T-helper 22 cell (primary cell): ENCODE results near the gene PCP4.
"Not testable (repeated sequence)": the region's sequence is repeated elsewhere in the genome, so short reads cannot be mapped to it uniquely, and the experiment has no call there.

Experiments
- DNase-seq: peaks from one replicate; pipeline ENCODE4 v3.0.0-alpha.2; 2020; ENCODE audit warnings: low read depth

Gene PCP4

DNA sequence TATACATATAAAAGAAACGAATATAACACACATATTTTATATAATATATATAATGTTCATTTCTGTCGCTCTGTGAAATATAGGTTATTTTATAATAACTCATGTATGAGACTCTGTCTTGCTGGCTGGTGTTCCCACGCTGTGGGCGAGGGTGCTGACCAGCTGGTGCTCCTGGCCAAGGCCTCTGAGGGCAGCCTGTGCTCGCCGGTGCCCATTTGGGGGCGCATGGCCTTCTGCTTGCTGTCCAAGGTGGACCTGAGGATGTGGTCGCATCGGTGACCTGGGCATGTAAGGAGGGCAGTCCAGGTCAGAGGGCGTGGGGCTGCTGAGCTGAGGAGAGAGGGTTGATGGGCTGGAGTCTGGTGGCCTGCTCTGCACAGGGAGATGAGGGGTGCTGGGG is 1.1 kb upstream of the PCP4 start:
- no peak for DNase-seq

DNA sequence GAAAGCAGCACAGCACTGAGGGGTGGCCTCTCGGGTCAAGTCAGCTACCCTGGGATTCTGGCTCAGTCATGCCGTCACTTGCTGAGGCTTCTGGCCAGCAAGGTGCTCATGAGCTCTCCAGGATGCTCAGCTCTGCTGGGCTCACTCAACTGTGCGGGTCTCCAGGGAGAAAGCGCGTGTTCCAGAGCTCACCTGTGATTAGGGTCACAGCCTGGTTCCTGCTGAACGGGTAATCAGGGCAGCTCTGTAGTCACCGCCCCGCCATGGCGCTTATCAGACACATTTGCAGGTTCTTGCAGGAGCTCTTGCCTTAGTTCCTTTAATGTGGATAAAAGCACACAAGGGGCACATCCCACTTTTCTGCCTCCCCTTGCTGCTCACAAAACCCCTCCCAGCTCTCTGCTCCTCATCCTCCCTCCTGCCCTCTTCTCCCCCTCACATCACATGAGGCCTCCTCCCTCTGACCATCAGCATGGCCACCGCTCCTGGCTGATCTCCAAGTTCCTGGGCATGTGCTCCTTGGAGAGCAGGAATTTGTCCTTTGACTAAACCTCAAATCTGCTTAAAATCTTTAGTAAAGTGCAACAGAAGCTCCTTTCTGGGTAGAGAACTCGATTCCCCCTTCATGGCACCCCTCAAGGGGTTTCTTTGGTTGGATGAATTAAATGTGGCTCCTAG is 2.0 kb downstream of the PCP4 start:
- no peak for DNase-seq

DNA sequence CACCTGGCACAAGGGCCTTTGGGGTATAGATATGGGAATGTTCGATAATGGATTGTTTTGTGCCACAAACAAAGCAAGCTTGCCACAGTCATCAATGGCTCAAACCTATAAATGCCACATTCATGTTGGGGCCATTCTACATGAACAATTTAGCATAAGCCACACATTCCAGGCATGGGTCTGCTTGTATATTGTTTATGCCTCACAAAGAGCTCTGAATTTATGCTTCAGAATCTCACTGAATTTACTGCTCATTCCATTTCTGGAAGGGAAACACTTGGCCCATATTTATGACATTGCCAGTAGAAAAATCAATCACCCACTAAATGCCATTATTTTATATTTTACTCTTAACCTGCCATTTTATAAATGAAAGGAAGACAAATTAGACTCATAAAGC is 6.4 kb downstream of the PCP4 start:
- DNase-seq: no peak

DNA sequence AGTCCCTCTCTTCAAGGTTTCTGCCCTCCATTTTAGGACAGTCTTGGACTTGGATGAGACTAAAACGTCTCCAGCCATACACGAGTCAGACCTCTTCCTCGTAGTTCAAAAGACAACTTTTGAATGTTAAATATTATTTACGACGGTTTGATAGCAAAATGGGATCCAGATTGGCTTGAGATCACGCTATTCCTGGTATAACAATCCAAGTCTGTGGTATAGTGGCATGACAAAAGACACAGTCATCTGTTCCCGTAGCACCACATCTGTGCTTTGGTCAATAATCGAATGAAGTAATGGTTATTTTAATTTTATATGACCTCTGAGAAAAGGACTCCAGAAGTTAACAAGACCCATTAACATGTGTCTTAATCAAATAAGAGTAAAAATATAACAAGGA is 7.0 kb downstream of the PCP4 start:
- no peak for DNase-seq

DNA sequence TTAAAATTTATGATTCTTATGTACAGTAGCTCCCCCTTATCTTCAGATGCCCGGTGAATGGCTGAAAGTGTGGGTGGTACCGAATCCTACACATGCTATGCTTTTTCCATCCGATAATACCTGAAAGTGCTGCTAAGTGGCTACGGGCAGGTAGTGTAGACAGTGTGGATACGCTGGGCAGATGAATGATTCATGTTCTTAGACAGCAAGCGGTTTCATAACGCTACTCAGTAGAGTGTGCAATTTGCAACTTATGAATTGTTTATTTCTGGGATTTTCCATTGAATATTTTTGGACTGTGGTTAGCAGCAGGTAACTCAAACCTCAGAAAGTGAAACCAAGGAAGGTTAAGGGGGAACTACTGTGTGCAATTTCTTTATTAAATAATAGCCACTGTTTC is 7.5 kb downstream of the PCP4 start:
- DNase-seq: no peak

DNA sequence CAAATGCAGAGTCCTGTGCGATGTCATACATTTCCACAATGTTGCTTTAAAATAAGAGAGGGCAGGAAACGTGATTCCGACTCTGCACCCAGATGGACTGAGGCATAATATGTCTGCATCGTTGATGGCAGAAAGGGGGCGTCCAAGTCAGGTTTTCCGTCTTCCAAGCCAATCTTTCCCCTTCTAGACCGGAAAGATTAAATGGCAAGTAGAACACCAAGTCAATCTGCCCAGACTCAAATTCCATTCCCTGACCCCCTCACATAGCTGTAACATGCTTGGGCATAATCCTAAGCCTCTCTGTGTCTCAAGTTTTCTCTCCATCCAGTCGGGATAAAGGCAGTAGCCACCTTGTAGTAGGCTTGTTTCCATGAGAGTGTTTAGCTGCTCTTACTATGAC is 14.4 kb downstream of the PCP4 start:
- DNase-seq: no peak

DNA sequence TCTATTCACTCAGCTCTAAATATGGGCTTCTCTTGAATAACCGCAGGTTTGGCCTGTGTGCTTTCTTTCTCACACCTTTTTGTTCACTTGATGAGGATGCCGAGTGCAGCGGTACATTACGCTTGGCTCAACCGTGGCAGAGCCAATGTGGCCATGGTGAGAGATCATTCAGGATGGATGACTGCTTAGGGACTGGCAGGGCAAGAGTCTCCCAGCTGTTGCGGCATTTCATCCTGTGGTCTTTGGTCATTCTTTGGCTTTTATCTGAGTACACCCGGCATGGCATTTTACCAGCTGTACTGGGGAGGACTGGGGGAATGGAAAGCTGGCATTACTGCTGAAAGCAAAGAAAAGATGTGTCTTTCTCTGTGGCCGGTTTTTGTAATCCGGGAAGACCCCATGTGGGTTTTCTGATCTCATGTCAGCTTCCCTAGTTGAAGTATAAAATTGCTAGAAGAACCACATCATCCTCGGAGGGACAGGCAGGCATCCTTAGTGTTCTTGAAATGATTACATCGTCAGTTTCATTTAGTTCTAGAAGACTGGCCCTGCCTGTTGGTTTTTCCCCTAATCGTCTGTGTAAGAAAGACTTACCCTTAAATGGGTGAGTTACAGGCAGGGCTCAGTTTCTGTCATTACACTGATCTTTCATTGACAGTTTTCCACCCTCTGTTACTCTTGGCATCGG is 15.1 kb downstream of the PCP4 start:
- DNase-seq: no peak

DNA sequence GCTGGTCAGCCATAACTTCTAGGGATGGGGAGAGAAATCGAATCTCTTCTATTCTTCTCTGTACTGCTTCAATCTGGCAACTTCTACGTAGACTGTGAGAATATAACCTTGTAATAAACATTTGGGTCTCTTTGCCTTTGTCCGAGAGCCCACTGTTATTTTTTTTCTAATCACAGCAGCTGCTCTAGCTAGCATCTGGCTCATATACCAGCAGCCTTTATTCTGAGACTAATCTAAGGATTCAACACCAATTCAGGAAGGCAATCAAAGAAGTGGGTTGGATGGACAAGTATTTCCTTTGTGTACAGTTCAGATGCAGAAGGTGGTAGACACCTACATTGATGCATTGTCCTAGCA is 15.6 kb downstream of the PCP4 start:
- DNase-seq: no peak

DNA sequence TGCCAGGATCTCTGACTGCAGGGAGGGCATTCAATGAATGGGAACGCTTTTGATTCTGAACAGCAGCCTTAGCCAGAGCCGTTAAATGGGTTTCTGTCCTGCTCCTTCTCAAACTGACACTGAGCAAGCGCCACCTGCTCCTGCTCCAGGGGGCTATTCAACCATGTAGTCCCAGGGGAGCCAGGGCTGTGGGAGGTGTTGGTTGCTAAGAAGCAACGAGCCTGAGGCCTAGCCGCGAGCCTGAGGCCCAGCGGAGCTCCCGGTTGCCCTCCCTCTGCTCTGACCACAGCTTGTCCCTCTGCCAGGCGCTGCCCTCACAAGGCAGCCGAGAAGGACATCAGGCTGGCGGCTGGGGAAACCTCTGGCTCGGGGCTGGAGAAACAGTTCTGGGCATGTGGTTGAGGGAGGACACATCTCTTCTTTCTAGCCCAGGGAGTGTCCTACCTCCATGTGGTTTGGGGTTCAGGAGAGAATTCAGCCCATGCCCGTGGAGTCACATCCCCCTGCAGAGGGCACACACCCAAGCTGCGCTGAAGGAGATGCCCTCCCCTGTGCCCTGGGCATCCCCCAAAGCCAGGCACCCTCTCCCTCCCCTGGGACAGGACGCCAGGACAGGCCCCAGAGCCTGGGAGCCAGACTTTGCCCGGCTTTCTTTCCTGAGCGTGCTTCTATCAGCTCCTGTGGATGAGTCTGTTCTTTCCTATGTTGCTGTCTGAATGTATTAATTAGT is 18.0 kb downstream of the PCP4 start:
- DNase-seq: no peak

DNA sequence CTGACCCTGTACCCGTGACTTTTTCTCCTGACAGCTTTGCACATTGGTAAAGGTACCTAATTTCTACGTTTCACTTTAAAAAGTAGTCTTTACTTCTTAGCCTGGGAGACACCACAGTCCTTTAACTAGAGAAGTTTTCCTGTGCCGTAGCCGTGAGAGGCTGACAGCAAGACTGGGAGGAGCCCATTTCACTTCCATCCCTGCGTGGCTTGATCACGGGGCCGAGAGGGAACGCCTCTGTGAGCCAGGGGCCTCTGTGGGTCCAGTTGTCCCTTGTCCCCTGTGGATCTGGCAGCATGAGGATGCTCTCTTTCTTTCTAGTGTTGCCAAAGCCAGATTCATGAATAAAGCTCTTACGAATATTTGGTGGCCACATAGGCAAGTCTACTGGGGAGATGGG is 21.6 kb downstream of the PCP4 start:
- no peak for DNase-seq

DNA sequence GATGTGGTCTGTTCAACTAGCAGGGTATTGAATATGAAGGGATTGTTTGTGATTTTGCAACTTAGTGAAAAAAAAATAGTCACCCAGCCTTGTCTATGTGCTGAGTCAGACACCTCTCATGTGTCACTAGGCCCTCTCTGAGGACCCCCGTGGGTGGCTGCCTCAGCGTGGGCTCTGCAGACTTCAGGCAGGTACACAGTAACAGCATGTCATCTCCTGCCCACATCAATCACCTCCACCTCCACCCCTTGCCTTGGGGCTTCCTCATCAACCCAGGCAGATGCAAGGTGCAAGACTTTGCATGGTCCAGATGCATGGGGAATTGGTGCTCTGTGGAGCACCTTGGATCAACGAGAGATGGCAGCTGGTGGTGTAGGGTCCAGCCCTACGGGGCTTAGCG is 23.9 kb downstream of the PCP4 start:
- no peak for DNase-seq

DNA sequence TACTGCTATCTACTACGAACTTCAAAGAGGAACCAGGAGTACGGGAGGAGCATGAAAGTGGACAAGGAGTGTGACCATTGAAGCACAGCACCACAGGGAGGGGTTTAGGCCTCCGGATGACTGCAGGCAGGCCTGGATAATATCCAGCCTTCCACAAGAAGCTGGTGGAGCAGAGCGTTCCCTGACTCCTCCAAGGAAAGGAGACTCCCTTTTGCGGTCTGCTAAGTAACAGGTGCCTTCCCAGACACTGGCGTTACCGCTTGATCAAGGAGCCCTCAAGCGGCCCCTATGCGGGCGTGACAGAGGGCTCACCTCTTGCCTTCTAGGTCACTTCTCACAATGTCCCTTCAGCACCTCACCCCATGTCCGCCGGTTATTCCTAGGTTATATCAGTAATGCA is 24.6 kb downstream of the PCP4 start:
- not testable (repeated sequence) for DNase-seq

DNA sequence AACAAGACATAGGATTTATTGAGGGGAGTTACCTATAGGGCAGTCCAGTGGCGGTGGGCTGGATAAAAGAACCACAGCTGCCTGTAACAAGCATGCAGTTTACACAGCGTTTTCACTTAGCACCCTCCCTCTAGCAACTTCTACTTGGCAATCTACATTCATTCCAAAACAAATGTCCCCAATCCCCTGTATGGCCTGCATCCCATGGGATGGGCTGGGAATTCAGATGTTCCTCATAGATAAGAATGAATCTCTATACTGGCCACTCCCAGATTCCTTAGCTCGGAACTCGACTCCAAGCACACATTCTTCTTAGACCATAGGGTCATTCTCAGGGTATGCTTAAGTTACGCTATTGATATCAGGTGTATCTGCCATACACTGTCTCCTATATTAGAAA is 33.3 kb downstream of the PCP4 start:
- no peak for DNase-seq

DNA sequence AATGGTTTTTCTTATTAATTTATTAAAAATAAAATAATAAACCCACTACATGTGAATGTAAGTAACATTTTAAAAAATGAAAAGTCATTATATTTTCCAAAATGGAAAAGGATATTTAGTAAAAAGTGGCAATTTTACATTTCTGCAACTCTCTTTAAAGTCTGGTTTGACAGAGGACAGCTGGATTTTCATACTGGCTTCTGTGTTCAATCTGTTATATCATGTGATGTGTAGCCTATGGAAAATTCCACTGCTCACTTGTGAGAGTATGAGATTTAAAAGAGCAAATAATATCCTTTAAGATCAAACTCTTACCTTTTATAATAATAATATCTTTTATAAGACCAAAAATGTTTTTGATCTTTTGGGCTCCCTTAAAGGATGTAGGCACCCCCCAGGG is 33.7 kb downstream of the PCP4 start:
- DNase-seq: no peak

DNA sequence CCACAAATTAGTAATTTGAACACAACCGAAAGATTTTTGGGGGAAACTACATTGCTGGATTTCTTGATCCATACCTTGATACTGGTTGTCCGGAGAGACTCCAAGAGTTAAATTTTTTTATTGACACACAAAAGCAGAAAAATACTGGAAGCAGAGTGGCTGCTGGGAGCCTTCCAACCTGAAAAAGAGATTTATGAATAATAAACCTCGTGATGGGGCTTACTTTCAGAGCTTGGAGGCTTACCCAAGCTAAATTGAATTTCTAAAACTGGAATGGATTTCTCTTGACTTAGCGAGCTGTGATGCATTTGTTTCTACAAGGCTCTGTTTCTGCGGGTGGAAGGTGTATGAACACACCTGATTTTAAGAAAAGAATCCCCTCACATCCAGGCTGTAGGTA is 35.7 kb downstream of the PCP4 start:
- no peak for DNase-seq

DNA sequence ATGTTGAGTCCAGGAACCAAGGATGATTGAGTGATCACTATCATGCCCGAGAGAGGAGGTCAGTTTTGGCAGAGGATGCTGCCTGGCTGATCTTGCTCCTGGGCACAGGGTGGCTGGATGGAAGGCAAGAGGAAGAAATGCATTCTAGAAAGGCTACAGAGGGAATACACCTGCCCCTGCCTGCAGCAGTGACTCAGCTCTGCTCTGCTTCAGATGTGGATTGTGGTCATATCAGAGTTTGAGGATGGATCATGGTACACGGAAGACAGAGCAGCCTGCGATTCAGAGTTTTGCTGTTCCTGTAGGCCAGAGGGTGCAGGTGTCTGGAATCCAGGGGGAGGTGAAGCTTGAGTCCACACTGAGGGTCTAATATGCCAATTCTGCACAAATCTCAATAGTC is 37.2 kb downstream of the PCP4 start:
- DNase-seq: no peak

DNA sequence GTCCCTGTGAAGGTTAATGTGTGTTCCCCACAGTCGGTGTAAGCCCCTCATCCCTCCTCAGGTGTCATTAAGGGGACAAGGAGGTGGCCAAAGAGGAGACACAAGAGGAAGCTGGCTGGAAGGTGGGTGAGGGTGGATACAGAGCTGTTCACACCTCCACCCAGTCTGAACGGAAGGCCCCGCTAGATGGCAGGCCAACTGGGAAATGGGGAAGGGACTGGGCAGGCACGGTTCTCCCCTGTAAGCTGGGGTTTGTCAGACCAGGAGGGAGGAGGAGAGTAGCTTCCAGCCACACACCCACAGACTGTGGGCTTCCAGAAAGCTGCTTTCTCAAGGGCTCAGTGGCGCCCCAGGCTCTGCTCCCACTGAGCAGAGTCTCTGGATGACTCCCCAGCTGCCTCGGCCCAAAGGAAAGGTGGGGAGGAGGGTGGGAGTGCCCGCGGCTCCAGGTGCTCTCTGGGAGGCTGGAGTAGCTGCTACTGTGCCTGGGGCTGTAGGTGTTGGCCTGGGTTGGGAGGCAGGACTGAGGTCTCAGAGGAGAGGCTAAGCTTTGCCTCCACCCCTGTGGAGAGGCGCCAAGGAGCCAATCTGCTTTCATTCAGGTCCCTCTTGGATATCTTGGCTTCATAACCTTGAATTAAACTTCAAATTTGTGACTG is 41.2 kb downstream of the PCP4 start:
- DNase-seq: no peak

DNA sequence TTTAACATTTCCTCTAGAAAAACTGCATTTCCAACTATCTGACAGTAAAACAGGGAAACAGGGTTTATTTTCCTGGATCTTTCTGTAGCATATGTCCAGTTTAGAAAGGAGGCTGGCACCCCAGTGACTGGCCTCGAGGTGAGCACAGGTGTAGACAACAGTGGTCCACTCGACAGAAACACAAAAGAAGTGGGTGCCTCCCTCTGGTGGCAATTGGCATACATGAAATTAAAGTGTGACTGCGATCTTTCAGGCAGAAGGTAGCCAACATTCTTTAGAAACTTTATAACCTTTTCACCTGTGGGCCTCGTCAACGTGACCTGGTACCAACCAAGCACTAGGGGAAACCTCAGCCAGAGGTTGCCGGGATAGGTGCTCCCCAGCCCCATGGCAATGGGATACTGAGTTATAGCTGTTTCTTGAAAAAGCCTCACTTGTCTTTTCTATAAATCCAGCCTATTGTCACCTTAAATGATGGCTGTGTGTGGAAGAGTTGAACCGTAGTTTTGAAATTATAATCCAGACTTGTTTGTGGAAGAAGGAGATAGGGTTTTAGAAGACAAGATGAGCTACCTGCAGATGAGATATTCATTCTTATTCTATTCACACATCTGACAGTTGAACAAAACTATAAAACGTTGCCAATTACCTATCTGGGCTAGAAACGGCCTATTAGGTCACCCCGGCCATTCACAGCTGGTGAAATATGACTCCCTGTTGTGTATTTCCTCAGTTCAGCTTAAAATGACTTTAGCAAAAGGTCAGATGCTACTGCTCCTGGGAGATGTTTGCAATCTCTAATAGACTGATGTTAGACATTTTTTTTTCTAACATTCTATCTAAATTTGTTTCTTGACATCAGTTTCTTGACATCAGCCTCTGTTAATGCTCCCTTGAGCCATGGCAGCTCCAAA is 44.3 kb downstream of the PCP4 start:
- no peak for DNase-seq

DNA sequence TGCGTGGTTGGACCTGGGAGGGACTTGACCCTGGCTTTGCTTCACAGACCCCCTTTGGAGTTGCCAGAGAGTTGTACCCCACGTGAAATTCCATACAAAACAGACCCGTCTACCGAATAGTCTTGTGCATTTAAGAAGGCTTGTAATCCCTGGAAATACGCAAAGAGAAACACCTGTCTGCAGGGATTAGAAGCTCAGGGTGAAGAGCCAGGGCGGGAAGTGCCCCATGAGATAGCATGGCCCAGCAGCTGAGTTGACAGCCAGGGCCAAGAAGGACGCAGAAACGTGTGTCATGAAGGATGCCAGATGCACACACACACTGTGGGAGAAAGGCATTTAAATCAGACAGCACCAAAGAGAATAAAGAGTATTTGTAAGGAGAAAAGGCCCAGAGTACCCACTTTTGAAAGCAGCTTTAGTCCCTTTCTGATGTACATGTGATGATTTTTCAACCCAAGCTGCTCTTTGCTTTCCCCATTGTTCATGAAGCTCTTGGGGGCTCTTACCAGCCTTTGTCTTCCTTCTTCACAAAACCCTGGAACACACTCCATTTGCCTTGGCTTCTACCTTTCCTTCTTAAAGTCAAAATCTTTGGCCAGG is 46.6 kb downstream of the PCP4 start:
- DNase-seq: no peak

DNA sequence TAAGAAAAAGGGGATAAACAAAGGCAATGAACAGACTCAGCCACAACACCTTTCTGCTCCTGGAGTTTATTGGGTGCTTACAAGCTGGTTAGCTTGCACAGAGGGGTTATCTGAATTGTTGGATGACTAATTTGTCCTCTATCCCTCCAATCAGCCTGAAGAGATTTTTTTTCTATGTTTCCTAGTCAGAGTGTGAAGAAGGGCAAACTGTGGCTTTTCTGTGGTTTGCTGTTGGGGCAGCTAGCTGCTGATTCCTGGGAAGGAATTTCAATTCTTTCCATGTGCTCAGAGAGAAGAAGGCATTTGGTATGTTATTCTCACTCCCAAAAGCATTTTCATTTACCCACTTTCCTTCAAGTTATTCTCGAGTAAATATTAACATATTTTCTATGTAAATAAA is 48.6 kb downstream of the PCP4 start:
- no peak for DNase-seq

DNA sequence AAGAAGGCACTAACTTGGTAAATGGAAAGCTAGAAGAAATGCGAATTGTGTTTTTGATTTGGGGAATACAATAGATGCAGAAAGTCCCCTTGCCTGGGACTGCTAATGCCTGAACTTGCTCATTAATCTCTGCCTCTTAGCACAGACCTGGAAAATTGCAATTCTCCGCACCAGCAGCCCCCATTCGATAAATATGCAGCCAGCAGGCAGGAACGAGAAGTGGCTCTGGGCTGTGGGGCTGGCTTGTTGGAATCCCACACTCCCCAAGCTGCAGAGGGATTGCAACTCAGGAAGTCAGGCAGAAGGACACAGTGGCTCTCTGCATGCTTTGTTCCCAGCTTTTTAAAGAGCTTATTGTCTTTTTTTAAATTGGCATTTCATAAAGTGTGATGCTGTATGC is 51.3 kb downstream of the PCP4 start:
- no peak for DNase-seq

DNA sequence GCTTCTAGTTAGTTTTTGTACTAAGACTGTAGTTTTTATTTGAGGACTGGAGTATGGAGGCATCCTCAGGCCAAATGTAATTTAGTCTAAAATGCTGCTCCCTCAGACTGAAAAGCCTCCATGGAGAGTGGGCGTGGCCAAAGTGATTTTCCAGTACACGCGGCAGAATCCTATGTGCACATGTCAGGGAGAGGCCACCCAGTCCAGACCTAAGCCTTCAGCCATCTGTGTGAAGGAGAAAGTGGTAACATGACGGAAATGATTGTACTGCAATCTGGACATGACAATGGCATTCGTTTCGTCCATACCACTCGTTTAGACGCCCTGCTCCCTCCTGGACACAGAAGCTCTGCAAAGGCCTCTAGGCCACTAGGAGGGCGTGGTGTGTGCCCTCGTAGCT is 56.2 kb downstream of the PCP4 start:
- DNase-seq: no peak
